OCI-LY7 (cell line): ENCODE results near the gene ANKRD53. TPM values are rescaled to one million over a fixed set of nuclear protein-coding genes. Genes with fewer than 3 reads are reported as not detected.
"Not testable (repeated sequence)": the region's sequence is repeated elsewhere in the genome, so short reads cannot be mapped to it uniquely, and the experiment has no call there.

Experiments
- BruUV-seq: library from RNA; stranded (reverse); fragments of 400-500 nt; replicated peaks from 2 replicates; lab custom pipeline; 2021; lab: Mats Ljungman, UMichigan
- CTCF ChIA-PET: fragments of 300-600 bp; sonication (Branson Sonifier 250); formaldehyde crosslinking; loops from one replicate; lab custom pipeline; 2022; ENCODE audit warnings: antibody characterized with exemption; ENCODE audit not compliant: unreplicated experiment; lab: Charles Lee
- POLR2A ChIA-PET: fragments of 300-600 bp; sonication (Branson Sonifier 250); formaldehyde crosslinking; loops from one replicate; lab custom pipeline; 2022; ENCODE audit warnings: antibody characterized with exemption; lab: Charles Lee
- DNase-seq: peaks from one replicate; pipeline ENCODE4 v3.0.0-alpha.2; 2015; ENCODE audit warnings: low spot score
- H2AFZ ChIP-seq: fragments of 200-600 bp; sonication (generic), shearing (Covaris generic); 2 replicates; pipeline ENCODE4 v1.6.1; 2014; ENCODE audit warnings: mild to moderate bottlenecking, antibody characterized with exemption, low read length, moderate library complexity
- H3K27ac ChIP-seq: fragments of 200-600 bp; sonication (generic); 2 replicates; pipeline ENCODE4 v1.5.1; 2014; ENCODE audit warnings: mixed run types, low read depth, mild to moderate bottlenecking, moderate library complexity, low read length, inconsistent platforms; ENCODE audit not compliant: poor library complexity, severe bottlenecking
- H3K36me3 ChIP-seq: fragments of 200-600 bp; sonication (generic); 2 replicates; pipeline ENCODE4 v1.6.1; 2014; ENCODE audit warnings: mild to moderate bottlenecking, antibody characterized with exemption, low read length, moderate library complexity, mixed read lengths; ENCODE audit not compliant: insufficient read depth
- H3K4me1 ChIP-seq: fragments of 200-600 bp; sonication (generic); 2 replicates; pipeline ENCODE4 v1.5.1; 2014; ENCODE audit warnings: mild to moderate bottlenecking, low read length; ENCODE audit not compliant: insufficient read depth, poor library complexity, severe bottlenecking
- H3K4me2 ChIP-seq: fragments of 200-600 bp; sonication (generic); 2 replicates; pipeline ENCODE4 v1.6.1; 2014; ENCODE audit warnings: mild to moderate bottlenecking, low read length
- H3K4me3 ChIP-seq: fragments of 200-600 bp; sonication (generic); 2 replicates; pipeline ENCODE4 v1.5.1; 2014; ENCODE audit warnings: mild to moderate bottlenecking, low read depth, low read length; ENCODE audit not compliant: poor library complexity, severe bottlenecking
- H3K79me2 ChIP-seq: fragments of 200-600 bp; sonication (generic); 2 replicates; pipeline ENCODE4 v1.6.1; 2016; ENCODE audit warnings: low read depth, mild to moderate bottlenecking, low read length, moderate library complexity, mixed read lengths; ENCODE audit not compliant: insufficient read depth
- H3K9me2 ChIP-seq: fragments of 200-600 bp; sonication (generic); 2 replicates; pipeline ENCODE4 v1.6.1; 2016; ENCODE audit warnings: mild to moderate bottlenecking, low read length, mixed read lengths; ENCODE audit not compliant: insufficient read depth
- H3K9me3 ChIP-seq: fragments of 200-600 bp; sonication (generic); 2 replicates; pipeline ENCODE4 v1.6.1; 2014; ENCODE audit warnings: mild to moderate bottlenecking, mixed run types, low read length, mixed read lengths
- H4K20me1 ChIP-seq: fragments of 200-600 bp; sonication (generic); 2 replicates; pipeline ENCODE4 v1.6.1; 2014; ENCODE audit warnings: mild to moderate bottlenecking, antibody characterized with exemption, low read length, moderate library complexity, mixed read lengths; ENCODE audit not compliant: insufficient read depth
- CTCF ChIP-seq: fragments of 200-600 bp; sonication (generic); conservative IDR thresholded peaks from 2 replicates; pipeline ENCODE4 v1.5.1; 2014; ENCODE audit warnings: mild to moderate bottlenecking, antibody characterized with exemption, low read length, moderate library complexity, mixed read lengths
- EZH2phosphoT487 ChIP-seq: fragments of 200-600 bp; sonication (generic); IDR thresholded peaks from 2 replicates; pipeline ENCODE4 v1.6.1; 2018; ENCODE audit warnings: low read depth, borderline replicate concordance, mild to moderate bottlenecking, mixed run types, antibody characterized with exemption, low read length, moderate library complexity, mixed read lengths
- intact Hi-C: fragments of 100-400 bp; cut with micrococcal nuclease; formaldehyde crosslinking; loops from one replicate; pipeline ENCODE4 v1.10.0; 2022; ENCODE audit not compliant: unreplicated experiment
- total RNA-seq, 2 experiments: library from RNA; depleted of rRNA in 1 of 2; stranded (reverse); fragments of >200 nt in 1 of 2; shearing (Covaris generic) in 1 of 2; gene quantifications; 2 replicates each; pipeline ENCODE4 v1.2.3, GENCODE V29; 2014 to 2022

The ANKRD53 gene
- total RNA-seq, 2 experiments from 2014 or later, result not detected

GRCh38 chr2:71018625-71019024 is 40.2 kb downstream of the ANKRD53 start:
- TF ChIP-seq EZH2phosphoT487 (no peak), CTCF (no peak)
- intact Hi-C loops, result no loop called here
- H3K79me2 ChIP-seq, result no peaks in the 10 kb centered on the region
- CTCF ChIA-PET, result no interaction called here
- H3K36me3 ChIP-seq, result no peaks in the 10 kb centered on the region
- POLR2A ChIA-PET, result no interaction called here
- no peaks in the 10 kb centered on the region for H4K20me1 ChIP-seq
- no peaks in the 10 kb centered on the region for H3K9me2 ChIP-seq
- no TSS peak for BruUV-seq
- DNase-seq, result no peak
- H3K9me3 ChIP-seq, result no peaks in the 10 kb centered on the region
- H3K4me1 ChIP-seq, result peaks cover 6% of the 10 kb centered on the region
- no peak overlapping the region for H3K4me3 ChIP-seq
- no peak overlapping the region for H3K4me2 ChIP-seq
- no peak overlapping the region for H2AFZ ChIP-seq
- H3K27ac ChIP-seq, result no peak overlapping the region

- BruUV-seq, H3K9me3 ChIP-seq, H3K79me2 ChIP-seq, H3K4me2 ChIP-seq, H3K27ac ChIP-seq, H3K9me2 ChIP-seq, POLR2A ChIA-PET, H3K4me1 ChIP-seq, intact Hi-C loops, H3K4me3 ChIP-seq, H3K36me3 ChIP-seq, H4K20me1 ChIP-seq, H2AFZ ChIP-seq, DNase-seq: not testable (repeated sequence)
- CTCF ChIA-PET, result interaction anchor here (0.7 kb wide), 1 partner anchor 124 kb away, joined by 3 read pairs; no protein-coding TSS in a partner anchor
Measured at GRCh38 chr2:71019989-71020388, 41.6 kb downstream of the ANKRD53 start.

GRCh38 chr2:71021394-71021793 is 43.0 kb downstream of the ANKRD53 start:
- POLR2A ChIA-PET, H3K27ac ChIP-seq, CTCF ChIA-PET, H4K20me1 ChIP-seq, BruUV-seq, H3K4me2 ChIP-seq, intact Hi-C loops, H3K9me3 ChIP-seq, H3K4me3 ChIP-seq, H3K79me2 ChIP-seq, H3K36me3 ChIP-seq, H3K9me2 ChIP-seq, DNase-seq, H3K4me1 ChIP-seq, H2AFZ ChIP-seq: not testable (repeated sequence)
